Dendritic cell treated with granulocyte-macrophage colony-stimulating factor and Interleukin-4, amounts not matched to agents 40 ng/mL and 50 ng/mL, for 4 days (primary cell): ENCODE measurements around the gene COG6.

Source experiments
- H3K27ac Mint-ChIP-seq: one replicate; pipeline ENCODE4 v1.8.0; 2022; ENCODE audit warnings: mild to moderate bottlenecking, mixed read lengths
- H3K27me3 Mint-ChIP-seq: one replicate; pipeline ENCODE4 v1.8.0; 2022; ENCODE audit warnings: mild to moderate bottlenecking, mixed read lengths
- H3K36me3 Mint-ChIP-seq: one replicate; pipeline ENCODE4 v1.8.0; 2022; ENCODE audit warnings: low read depth, mixed read lengths
- H3K4me1 Mint-ChIP-seq: one replicate; pipeline ENCODE4 v1.8.0; 2022; ENCODE audit warnings: low read depth, mixed read lengths
- H3K4me3 Mint-ChIP-seq: one replicate; pipeline ENCODE4 v1.8.0; 2022; ENCODE audit warnings: mild to moderate bottlenecking, moderate library complexity, mixed read lengths
- H3K9me3 Mint-ChIP-seq: one replicate; pipeline ENCODE4 v1.8.0; 2022; ENCODE audit warnings: mixed read lengths
- intact Hi-C: fragments of 100-400 bp; cut with micrococcal nuclease; formaldehyde crosslinking; loops from one replicate; pipeline ENCODE4 v1.15.0; 2022

Gene COG6

DNA sequence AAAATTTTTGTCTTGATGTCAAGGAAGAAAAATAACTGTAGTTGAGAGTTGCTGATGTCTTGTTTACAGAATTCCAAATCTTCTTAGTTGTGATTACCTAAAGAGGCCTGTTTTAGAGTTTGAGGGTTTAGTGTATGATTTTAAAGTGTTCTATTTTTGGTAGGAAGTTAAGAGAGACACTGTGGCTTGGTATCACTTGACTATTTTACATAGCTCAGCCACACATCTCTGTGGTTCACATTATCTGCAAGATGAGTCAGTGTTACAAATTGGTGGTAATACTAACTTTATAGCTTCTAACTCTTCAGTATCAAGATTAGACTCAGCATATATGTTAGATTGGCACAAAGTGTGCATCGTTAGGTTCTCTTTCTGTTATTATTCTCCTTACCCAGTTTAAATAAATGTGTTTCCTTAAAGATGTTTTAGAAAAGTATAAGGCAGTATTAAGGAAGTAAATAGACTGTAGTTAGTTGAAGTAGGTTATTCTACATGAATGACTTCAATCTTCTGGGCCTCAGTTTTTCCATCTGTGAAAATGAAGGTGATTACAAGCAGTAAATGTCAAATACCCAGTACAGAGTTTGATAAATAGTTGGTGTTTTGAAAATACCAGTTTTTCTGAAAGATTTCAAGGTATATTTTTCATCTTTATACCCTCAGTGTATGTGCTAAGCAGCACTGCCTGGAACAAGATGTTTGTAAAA is 33.4 kb downstream of the COG6 start:
- intact Hi-C loops = loop anchor here (5.0 to 10.0 kb wide), 3 partner anchors 253 to 1086 kb away; partner anchors contain the start of gene MRPS31
- H3K4me3 Mint-ChIP-seq = no peak overlapping the region
- H3K4me1 Mint-ChIP-seq = peaks cover 6% of the 10 kb centered on the region
- peaks cover 15% of the 10 kb centered on the region for H3K36me3 Mint-ChIP-seq
- H3K27ac Mint-ChIP-seq = no peak overlapping the region
- peaks cover 6% of the 10 kb centered on the region for H3K9me3 Mint-ChIP-seq
- H3K27me3 Mint-ChIP-seq = no peaks in the 10 kb centered on the region

DNA sequence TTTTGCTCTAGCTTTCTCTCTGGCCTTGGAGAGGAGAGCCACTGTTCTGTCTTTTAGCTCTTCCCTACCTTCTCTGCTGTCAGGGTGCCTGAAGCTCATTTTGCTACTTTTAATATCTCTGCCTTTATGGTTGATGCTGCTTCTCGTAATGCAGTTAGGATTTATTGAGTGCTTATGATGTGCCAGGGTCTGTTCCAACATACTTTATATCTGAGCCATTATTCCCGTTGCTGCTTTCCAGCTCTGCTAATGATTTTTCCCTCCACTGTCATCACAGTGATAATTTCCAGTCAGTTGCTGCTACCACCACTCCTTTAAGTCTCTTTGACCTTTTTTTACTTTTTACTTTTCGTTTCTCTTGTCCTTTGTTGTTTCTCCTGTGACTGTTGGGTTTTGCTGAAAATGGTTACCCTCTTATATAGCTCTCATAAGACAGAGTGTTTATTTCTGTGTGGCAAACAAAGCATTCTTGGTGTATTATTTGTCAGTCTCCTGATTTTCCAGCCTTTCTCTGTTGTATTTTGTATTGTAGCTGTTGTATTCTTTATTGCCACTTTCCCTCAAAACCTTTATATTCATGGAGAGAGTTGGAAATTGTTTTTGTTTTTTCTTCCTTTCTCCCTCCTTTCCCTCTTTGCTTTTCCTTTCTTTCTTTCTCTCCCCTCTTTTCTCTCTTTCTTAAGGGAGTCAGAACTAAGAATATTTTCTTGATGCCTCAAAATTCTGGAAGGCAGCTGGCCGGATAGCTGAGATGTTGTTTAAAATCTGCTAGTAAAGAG is 37.4 kb downstream of the COG6 start:
- Mint-ChIP-seq H3K4me1 (peaks cover 6% of the 10 kb centered on the region), H3K36me3 (peaks cover 7% of the 10 kb centered on the region), H3K27ac (no peak overlapping the region), H3K27me3 (no peaks in the 10 kb centered on the region), H3K9me3 (peaks cover 4% of the 10 kb centered on the region), H3K4me3 (no peak overlapping the region)
- intact Hi-C loops = no loop called here

DNA sequence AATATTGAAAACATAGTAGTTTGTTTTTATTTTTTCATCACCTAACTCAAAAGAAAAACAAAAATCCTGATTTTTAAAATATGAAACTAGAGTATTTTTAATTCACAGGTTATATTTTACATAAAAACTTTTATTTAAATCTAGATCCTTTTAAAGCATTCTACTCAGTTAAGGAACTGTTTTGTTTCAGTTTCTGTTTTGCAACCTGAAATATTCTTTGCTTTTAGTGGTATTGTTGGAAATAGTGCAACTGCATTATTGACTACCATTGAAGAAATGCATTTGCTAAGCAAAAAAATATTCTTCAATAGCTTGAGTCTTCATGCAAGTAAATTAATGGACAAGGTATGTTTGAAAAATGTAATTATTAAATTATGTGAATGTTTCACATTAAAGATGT is 43.8 kb downstream of the COG6 start:
- intact Hi-C loops = no loop called here
- no peaks in the 10 kb centered on the region for H3K27me3 Mint-ChIP-seq
- no peaks in the 10 kb centered on the region for H3K4me1 Mint-ChIP-seq
- no peaks in the 10 kb centered on the region for H3K9me3 Mint-ChIP-seq
- H3K36me3 Mint-ChIP-seq = peaks cover 7% of the 10 kb centered on the region
- no peak overlapping the region for H3K27ac Mint-ChIP-seq
- H3K4me3 Mint-ChIP-seq = no peak overlapping the region

DNA sequence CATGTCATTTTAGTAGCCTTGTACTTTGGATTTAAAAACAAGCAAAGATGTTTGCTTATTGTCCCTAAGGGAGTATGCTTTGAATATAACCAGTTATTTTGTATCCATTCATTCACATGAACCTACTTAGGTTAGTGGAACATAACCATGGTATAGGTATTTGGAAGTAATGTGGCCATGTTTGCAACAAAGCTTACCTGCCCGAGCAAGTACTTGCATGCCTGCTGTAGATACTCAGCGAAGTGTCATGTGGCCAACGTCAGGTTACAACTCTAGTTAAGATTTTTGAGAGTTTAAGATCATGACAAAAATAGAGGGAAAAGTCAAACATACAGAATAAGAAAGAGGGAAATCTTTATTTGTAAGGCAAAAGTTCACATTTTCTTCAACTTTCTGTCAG is 57.2 kb downstream of the COG6 start:
- intact Hi-C loops = no loop called here
- Mint-ChIP-seq H3K27me3 (no peaks in the 10 kb centered on the region), H3K9me3 (peaks cover 17% of the 10 kb centered on the region), H3K27ac (no peak overlapping the region), H3K4me3 (no peak overlapping the region), H3K36me3 (peaks cover 33% of the 10 kb centered on the region), H3K4me1 (no peaks in the 10 kb centered on the region)

DNA sequence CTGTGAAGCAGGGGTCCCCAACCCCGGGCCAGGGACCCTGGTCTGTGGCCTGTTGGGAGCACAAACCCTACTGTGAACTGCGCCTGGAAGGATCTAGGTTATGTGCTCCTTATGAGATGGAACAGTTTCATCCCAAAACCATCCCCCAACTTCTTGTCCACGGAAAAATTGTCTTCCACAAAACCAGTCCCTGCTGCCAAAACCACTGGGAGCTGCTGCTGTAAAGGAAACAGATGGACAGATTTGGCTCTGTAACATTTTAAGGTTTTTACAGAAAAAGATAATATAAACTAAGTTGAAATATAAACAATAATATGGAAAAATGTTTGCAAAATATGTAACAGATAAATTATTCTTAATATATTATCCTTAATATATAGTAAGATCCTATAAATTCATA is 73.7 kb downstream of the COG6 start:
- Mint-ChIP-seq H3K27ac (no peak overlapping the region), H3K36me3 (peaks cover 36% of the 10 kb centered on the region), H3K27me3 (no peaks in the 10 kb centered on the region), H3K4me1 (no peaks in the 10 kb centered on the region), H3K9me3 (no peaks in the 10 kb centered on the region), H3K4me3 (no peak overlapping the region)
- intact Hi-C loops = no loop called here

DNA sequence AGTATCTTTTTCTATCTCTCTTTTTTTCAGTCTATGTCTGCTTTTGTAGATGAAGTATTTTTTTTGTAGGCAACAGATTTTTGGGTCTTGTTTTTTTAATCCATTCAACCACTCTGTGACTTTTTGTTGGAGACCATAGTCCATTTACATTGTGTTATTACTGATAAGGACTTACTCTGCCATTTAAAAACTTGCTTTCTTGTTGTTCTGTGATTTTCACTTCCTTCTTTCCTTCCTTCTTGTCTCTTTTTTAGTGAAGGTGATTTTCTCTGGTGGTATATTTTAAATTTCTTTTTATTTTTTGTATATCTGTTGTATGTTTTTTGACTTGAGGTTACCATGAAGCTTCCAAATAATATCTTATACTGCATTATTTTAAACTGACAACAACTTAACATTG is 79.5 kb downstream of the COG6 start:
- Mint-ChIP-seq H3K27ac (no peak overlapping the region), H3K4me3 (no peak overlapping the region), H3K36me3 (peaks cover 57% of the 10 kb centered on the region), H3K9me3 (peaks cover 9% of the 10 kb centered on the region), H3K4me1 (no peaks in the 10 kb centered on the region), H3K27me3 (no peaks in the 10 kb centered on the region)
- intact Hi-C loops = no loop called here

DNA sequence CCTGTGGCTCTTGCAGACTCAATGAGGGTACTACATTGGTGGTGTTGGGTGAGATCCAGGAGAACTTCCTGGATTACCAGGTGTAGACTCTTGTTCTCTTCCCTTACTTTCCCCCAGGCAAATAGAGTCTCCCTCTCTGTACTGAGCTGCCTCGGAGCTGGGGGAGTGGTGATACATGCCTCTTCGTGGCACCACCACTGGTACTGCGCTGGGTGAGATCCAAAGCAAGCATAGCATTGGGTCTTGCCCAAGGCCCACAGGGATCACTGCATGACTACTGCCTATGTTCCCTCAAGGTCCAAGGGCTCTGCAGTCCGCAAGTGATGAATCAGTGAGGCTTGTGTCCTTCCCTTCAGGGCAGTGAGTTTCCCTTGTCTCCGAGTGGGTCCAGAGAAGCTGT is 81.6 kb downstream of the COG6 start:
- H3K36me3 Mint-ChIP-seq = peaks cover 72% of the 10 kb centered on the region
- intact Hi-C loops = no loop called here
- no peaks in the 10 kb centered on the region for H3K27me3 Mint-ChIP-seq
- H3K4me3 Mint-ChIP-seq = no peak overlapping the region
- H3K9me3 Mint-ChIP-seq = peaks cover 29% of the 10 kb centered on the region
- no peak overlapping the region for H3K27ac Mint-ChIP-seq
- H3K4me1 Mint-ChIP-seq = no peaks in the 10 kb centered on the region

DNA sequence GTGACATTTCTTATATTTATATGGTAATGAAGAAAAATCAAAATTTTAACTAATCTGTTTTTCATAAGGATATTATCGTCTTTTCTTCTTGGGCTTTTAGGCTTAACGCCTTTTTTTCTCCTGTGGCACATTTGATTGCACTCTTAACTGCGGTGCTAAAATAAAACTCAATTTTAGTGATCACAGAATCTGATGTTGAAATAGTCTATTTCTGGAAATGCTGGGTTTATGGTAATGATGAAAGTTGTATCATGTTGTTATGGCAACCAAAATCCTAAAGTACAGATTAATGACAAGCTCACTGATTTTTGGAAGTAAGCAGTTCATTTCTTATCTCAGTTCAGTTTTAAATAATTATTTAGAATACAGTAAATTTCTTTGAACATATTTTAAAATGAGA is 85.3 kb downstream of the COG6 start:
- H3K4me3 Mint-ChIP-seq = no peak overlapping the region
- no peaks in the 10 kb centered on the region for H3K4me1 Mint-ChIP-seq
- H3K36me3 Mint-ChIP-seq = peaks cover 45% of the 10 kb centered on the region
- H3K27me3 Mint-ChIP-seq = no peaks in the 10 kb centered on the region
- no peak overlapping the region for H3K27ac Mint-ChIP-seq
- intact Hi-C loops = no loop called here
- peaks cover 56% of the 10 kb centered on the region for H3K9me3 Mint-ChIP-seq

DNA sequence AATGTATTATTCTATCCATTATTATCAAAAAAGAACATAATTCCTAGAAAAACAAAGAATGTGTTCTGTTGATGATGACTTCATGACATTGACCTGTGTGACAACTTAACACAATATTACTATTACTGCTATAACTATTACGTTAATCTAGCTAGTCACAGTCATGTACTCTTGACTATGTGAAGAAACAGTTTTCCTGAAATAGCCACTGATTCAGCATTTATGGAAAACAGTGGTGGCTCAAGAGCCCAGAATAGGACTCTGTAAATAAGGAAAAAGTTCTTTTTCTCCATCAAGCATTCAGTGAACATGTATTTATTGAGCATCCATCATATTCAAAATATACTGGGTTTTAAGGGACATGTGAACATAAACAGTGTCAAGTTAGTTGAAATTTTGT is 93.5 kb downstream of the COG6 start:
- Mint-ChIP-seq H3K27ac (no peak overlapping the region), H3K27me3 (no peaks in the 10 kb centered on the region), H3K4me1 (peaks cover 6% of the 10 kb centered on the region), H3K36me3 (no peaks in the 10 kb centered on the region), H3K9me3 (peaks cover 8% of the 10 kb centered on the region), H3K4me3 (no peak overlapping the region)
- intact Hi-C loops = no loop called here

DNA sequence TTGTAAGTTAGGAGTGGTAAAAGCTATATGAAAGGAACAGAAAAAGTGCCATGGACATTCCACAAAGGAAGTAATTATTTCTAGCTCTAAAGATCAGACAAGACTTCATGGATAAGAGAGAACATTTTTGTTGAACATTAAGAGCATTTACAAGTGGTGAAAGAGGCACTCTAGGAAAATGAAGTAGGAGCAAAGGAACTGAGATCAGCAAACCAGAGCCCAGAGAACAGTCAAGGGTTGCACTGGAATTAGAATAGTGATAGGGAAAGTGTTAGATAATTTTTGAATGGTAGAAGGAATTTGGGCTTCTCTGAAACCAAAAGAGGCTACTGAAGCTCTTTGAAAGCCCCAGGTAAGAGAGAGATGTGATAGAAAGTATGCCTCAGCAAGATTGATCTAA is 94.1 kb downstream of the COG6 start:
- H3K4me3 Mint-ChIP-seq = no peak overlapping the region
- H3K27me3 Mint-ChIP-seq = no peaks in the 10 kb centered on the region
- intact Hi-C loops = no loop called here
- peaks cover 2% of the 10 kb centered on the region for H3K9me3 Mint-ChIP-seq
- no peak overlapping the region for H3K27ac Mint-ChIP-seq
- H3K4me1 Mint-ChIP-seq = peaks cover 6% of the 10 kb centered on the region
- H3K36me3 Mint-ChIP-seq = no peaks in the 10 kb centered on the region

DNA sequence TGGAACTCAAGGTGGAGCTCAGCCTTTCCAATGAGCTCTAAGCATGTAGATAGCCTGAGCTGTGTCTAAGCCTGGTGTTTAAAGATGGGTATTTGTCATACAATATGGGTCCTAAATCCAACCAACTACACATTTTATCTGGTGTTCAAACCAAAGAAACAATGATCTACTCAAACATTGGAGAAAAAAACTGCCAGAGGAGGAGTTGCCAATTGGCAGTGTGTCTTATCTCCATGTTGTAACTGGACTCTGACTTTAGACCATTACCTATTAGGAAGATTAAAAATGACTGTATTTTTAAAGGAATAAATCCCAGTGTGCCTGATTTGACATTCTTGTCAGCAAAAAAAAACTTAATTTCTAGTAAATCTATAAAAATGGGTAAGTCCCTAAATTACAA is 96.3 kb downstream of the COG6 start:
- H3K4me3 Mint-ChIP-seq = no peak overlapping the region
- peaks cover 6% of the 10 kb centered on the region for H3K4me1 Mint-ChIP-seq
- H3K36me3 Mint-ChIP-seq = peaks cover 8% of the 10 kb centered on the region
- no peaks in the 10 kb centered on the region for H3K27me3 Mint-ChIP-seq
- intact Hi-C loops = no loop called here
- H3K27ac Mint-ChIP-seq = no peak overlapping the region
- peaks cover 15% of the 10 kb centered on the region for H3K9me3 Mint-ChIP-seq

DNA sequence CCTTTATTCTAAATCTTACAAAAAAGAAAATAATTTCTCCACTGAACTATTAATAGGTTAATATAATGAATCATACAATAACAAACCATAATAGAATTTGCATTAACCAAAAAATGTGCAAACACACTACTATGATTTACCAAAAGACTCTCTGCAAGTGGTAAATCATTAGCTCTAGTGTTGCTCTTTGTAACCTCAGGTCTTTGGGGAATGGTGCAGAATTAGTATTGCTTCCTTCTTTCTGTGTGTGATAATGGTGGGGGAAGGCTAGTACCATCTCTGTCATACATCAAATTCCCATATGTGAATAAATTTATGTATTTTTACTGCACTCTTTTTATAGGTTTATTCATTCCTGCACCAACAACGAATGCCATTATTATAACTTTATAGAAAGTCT is 105.1 kb downstream of the COG6 start:
- intact Hi-C loops = no loop called here
- Mint-ChIP-seq H3K4me1 (no peaks in the 10 kb centered on the region), H3K36me3 (peaks cover 8% of the 10 kb centered on the region), H3K9me3 (peaks cover 23% of the 10 kb centered on the region), H3K27ac (no peak overlapping the region), H3K27me3 (no peaks in the 10 kb centered on the region), H3K4me3 (no peak overlapping the region)

DNA sequence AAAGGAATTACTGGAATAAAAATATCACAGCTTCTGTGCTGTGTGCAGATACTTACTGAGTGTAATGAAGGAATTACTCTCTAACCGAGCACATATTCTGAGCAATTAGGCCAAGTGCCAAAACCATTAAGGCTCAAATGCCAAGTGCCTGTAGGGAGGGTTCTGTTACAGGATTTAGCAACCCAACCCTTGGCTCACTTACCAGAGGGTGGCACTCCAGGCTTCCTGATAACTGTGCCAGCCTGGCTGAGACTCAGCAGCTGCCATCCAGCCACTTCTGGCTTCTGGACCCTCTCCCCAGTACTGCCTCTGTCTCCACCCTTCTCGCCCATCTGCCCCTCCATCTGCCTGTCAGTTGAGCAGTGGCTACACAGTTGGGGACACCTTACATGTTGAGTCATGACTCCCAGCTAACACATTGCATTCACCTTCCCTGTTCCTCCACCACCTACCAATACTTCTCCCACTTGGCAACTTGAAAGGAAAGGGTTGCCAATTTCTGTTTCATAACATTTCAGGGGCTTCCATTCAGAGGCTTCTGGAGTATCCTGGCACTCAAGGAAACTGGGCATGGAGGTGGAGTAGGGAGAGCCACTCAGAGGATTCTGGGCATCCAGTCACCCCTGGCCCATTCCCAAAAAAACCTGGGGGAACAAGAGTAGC is 110.5 kb downstream of the COG6 start:
- Mint-ChIP-seq H3K27ac (no peak overlapping the region), H3K27me3 (no peaks in the 10 kb centered on the region), H3K9me3 (no peaks in the 10 kb centered on the region), H3K4me3 (no peak overlapping the region), H3K4me1 (no peaks in the 10 kb centered on the region), H3K36me3 (no peaks in the 10 kb centered on the region)
- intact Hi-C loops = no loop called here

DNA sequence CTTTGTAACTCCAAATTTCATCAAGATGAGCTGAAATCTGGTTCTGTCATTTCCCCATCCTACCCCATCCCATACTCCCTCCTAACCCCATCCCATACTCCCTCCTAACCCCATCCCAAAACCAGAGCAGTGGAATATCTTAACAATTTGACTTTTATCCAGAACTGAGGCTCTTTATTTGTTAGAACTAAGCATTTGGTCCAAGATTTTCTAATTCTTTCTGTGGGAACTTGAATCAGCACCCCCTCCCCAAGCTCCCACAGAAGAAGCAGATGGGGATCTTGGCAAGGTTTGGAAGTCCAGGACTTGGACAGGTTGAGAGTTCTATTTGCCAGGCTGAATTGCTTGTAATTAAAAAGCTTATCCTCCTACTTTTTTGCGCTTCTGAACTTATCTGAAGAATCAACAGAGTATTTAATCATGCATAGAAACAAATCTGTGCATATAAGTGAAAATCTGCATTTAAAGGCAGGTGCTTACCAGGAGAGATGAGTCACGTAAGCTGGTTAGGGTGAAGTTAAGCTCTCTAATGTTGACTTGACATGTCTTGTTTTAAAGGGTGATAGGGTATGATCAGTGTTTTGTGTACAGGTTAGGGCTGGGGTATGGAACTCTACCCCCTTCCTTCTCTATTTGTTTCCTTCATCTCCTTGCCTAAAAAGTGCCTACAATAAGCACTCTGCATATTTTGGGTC is 111.1 kb downstream of the COG6 start:
- H3K4me3 Mint-ChIP-seq = no peak overlapping the region
- no peaks in the 10 kb centered on the region for H3K36me3 Mint-ChIP-seq
- no peak overlapping the region for H3K27ac Mint-ChIP-seq
- no peaks in the 10 kb centered on the region for H3K9me3 Mint-ChIP-seq
- H3K27me3 Mint-ChIP-seq = no peaks in the 10 kb centered on the region
- no peaks in the 10 kb centered on the region for H3K4me1 Mint-ChIP-seq
- intact Hi-C loops = no loop called here
